Right lobe of liver (tissue), 6 donors: ENCODE measurements around the gene PAQR8. TPM values are rescaled to one million over a fixed set of nuclear protein-coding genes. Genes with fewer than 3 reads are reported as not detected.

ENCODE experiments used
- ATAC-seq, 4 donors: fragments of 200-7000 bp; cut with Tn5 transposase; one replicate each; pipeline ENCODE4 v1.9.1; 2020; ENCODE audit warnings: mild to moderate bottlenecking in 4 of 4, moderate library complexity in 4 of 4
- DNase-seq, 3 donors: peaks; one replicate each; pipeline ENCODE4 v3.0.0-alpha.2; 2020
- H3K27ac ChIP-seq, 3 donors: fragments of 200-600 bp; one replicate each; pipeline ENCODE4 v1.8.0; 2022
- H3K27me3 ChIP-seq, 2 donors: fragments of 200-600 bp; one replicate each; pipeline ENCODE4 v1.8.0; 2022
- H3K36me3 ChIP-seq, 4 donors: fragments of 200-600 bp; sonication (generic) in 1 of 4; one replicate each; pipeline versions ENCODE4 v1.5.1 to v1.8.0; 2017 to 2022; ENCODE audit warnings: control low read depth in 1 of 4
- H3K4me1 ChIP-seq, 4 donors: fragments of 200-600 bp; sonication (generic) in 1 of 4; one replicate each; pipeline versions ENCODE4 v1.5.1 to v1.8.0; 2017 to 2022; ENCODE audit warnings: control low read depth in 1 of 4
- H3K4me3 ChIP-seq, 3 donors: fragments of 200-600 bp; one replicate each; pipeline ENCODE4 v1.8.0; 2022
- H3K9me3 ChIP-seq, 4 donors: fragments of 200-600 bp; sonication (generic) in 1 of 4; one replicate each; pipeline versions ENCODE4 v1.5.1 to v1.8.0; 2017 to 2022; ENCODE audit warnings: control low read depth in 1 of 4
- POLR2A ChIP-seq: fragments of 450-650 bp; IDR thresholded peaks from one replicate; pipeline ENCODE4 v1.6.1; 2017; ENCODE audit warnings: antibody characterized with exemption, mild to moderate bottlenecking
- WGBS: methylation state at CpG from one replicate; pipeline ENCODE4 v1.1.6; 2018; ENCODE audit warnings: low coverage, low lambda C conversion rate; ENCODE audit not compliant: insufficient coverage; ENCODE audit errors: missing lambda C conversion rate; 5-methylcytosine and 5-hydroxymethylcytosine counted together
- intact Hi-C, 2 donors: fragments of 100-400 bp; cut with DNase I; formaldehyde crosslinking; loops; one replicate each; pipeline versions ENCODE4 v1.11.2 to v1.14.1; 2022
- total RNA-seq, 6 experiments: library from RNA; depleted of rRNA in 2 of 6; stranded (reverse); fragments of >200 nt in 2 of 6; fragmentation: NEBNext Ultra II Directional in 3 of 6; extraction: Animal tissue kit (Norgen Biotek cat#: 25700) in 3 of 6; gene quantifications; one replicate each; pipeline versions ENCODE4 v1.1.0 to v1.2.4, GENCODE V29; 2016 to 2023
- TF ChIP-seq, protein P1 (sequence below), 4 donors: fragments of 200-600 bp in 3 of 4; fragments of 450-650 bp in 1 of 4; IDR thresholded peaks; one replicate each; pipeline versions ENCODE4 v1.5.1 to v1.8.0; 2016 to 2022; ENCODE audit warnings: antibody characterized with exemption in 4 of 4, mild to moderate bottlenecking in 2 of 4
- donor health status: DM: no; HTN: yes; CAD: no.
- donor health status: DM: no; HTN: no; CAD: no.
- donor health status: DM: no; HTN: no; CAD: no.
- donor health status: DM: no; HTN: yes; CAD: no.
- donor health status: DM: no; HTN: yes; CAD: no.

The PAQR8 gene
- total RNA-seq, 6 experiments from 2014 or later, result 0.29 to 1.5 (median 0.77) TPM

DNA sequence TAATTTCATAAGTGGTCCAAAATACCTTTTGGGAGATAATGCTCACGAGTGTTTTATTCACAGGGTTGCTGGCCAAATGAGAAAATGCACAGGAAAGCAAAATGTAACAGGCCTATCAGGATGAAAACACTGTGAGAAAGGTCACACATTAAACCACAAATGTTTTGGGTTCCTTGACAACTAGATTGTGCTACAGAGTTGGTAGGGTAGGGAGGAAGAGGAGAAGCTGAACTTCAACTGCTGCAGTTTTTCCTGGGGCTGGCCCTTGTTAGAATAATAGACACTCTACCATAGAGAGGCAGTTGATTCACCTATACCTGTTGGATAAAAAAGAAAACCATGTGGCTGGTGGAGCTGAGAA lies 28.1 kb upstream of the PAQR8 start:
- no peak for TF ChIP-seq POLR2A
- TF ChIP-seq, protein P1, sequence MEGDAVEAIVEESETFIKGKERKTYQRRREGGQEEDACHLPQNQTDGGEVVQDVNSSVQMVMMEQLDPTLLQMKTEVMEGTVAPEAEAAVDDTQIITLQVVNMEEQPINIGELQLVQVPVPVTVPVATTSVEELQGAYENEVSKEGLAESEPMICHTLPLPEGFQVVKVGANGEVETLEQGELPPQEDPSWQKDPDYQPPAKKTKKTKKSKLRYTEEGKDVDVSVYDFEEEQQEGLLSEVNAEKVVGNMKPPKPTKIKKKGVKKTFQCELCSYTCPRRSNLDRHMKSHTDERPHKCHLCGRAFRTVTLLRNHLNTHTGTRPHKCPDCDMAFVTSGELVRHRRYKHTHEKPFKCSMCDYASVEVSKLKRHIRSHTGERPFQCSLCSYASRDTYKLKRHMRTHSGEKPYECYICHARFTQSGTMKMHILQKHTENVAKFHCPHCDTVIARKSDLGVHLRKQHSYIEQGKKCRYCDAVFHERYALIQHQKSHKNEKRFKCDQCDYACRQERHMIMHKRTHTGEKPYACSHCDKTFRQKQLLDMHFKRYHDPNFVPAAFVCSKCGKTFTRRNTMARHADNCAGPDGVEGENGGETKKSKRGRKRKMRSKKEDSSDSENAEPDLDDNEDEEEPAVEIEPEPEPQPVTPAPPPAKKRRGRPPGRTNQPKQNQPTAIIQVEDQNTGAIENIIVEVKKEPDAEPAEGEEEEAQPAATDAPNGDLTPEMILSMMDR (IDR thresholded peaks at IDR 0.05), result no peak
- DNase-seq (no peak), ATAC-seq (peak in 1 of 4 donors; percentile 38)
- WGBS, result 22% methylated on average over 1 of the region's 1 CpG
- Histone ChIP-seq H3K4me3 (no peak overlapping the region), H3K36me3 (no peaks in the 10 kb centered on the region), H3K9me3 (no peaks in the 10 kb centered on the region), H3K27me3 (no peaks in the 10 kb centered on the region), H3K4me1 (no peaks in the 10 kb centered on the region), H3K27ac (no peak overlapping the region)
- intact Hi-C loops, result no loop called here

DNA sequence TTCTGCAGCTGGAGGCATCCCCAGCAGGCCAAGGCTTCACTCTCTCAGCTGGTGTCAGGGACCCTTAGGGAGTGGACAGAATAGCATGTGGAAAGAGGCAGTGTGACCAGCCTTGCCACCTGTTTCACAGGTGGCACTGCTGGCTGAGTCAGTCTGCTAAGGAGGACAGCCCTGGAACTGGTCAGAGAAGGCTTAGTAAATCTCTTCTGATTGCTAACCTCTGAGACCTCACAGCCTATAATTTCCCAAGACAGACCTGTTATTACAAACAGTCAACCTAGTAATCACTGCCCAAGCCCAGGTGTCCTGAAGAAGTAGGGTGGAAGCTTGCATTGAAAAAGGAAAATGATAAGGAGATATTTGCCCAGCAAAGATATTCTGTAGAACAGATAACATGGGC lies 26.4 kb upstream of the PAQR8 start:
- no peak for DNase-seq

DNA sequence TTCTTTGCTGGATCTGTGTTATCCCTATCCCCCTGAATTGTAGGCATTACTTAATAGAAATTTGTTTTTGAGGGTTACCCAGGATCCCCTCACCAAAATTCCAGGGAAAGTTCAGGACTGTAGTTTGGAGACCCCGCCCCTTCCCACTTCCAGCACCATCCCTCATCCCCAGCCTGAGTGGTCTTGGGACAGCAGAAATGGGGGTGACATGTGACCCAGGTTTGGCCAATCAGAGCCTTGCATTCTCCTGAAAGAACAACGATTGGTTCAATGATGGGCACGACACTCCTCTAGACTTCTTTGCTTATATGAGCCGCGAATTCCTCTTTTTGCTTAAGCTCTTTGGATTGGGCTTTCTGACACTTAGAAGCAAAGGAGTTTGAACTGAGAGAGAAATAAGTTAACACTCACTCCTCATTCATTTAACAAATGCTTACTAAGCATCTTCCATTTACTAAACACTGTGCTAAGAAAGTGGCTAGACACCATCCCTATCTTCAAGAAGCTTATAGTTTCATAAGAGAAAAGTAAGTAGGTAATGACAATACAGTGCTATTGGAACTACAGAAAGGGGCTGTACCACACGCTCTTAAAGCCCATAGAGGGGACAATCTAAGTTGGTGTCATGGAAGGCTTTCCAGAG lies 24.9 kb upstream of the PAQR8 start:
- intact Hi-C loops, result no loop called here
- Histone ChIP-seq H3K27ac (no peak overlapping the region), H3K9me3 (no peaks in the 10 kb centered on the region), H3K4me1 (no peaks in the 10 kb centered on the region), H3K27me3 (no peaks in the 10 kb centered on the region), H3K4me3 (no peak overlapping the region), H3K36me3 (no peaks in the 10 kb centered on the region)
- TF ChIP-seq, protein P1 (IDR thresholded peaks at IDR 0.05), result no peak
- no peak for TF ChIP-seq POLR2A
- WGBS, result 91% methylated on average over 6 of the region's 6 CpGs
- ATAC-seq (no peak), DNase-seq (no peak)

More for the DNA sequence above, 26.4 kb upstream of the PAQR8 start:
- no peak for TF ChIP-seq POLR2A
- TF ChIP-seq, protein P1 (IDR thresholded peaks at IDR 0.05), result no peak
- no peak for ATAC-seq
- Histone ChIP-seq H3K27me3 (no peaks in the 10 kb centered on the region), H3K4me3 (no peak overlapping the region), H3K4me1 (no peaks in the 10 kb centered on the region), H3K27ac (no peak overlapping the region), H3K9me3 (no peaks in the 10 kb centered on the region), H3K36me3 (no peaks in the 10 kb centered on the region)
- intact Hi-C loops, result no loop called here

DNA sequence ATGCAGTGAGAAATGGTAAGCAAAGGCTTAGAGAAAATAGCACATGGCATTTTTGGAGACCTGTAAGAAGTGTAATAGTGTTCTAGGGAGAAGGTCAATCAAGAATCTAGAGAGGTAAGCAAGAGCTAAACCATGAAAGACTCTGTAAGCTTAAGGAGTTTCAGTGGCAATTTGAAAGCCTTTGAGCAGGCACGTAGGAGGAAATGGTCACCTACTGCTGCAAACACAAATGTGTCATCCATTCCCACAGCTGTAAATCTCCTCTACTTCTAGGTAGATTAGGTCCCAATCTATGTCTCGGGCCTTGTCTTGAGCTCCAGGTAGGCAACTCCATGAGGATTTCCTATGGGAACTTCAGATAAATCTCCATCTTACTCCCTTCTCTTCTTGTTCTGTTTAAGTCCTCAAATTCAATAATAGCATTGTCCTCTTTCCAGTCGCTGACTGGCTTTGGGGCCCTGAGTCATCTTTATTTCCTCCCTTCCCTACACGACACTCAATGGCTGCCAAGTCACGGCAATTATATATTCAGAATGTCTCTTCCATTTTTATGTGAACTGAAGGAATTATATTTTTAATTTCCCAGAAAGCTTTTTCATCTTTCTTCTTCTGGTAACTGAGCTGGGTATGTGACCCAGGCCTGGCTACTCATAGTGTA lies 24.2 kb upstream of the PAQR8 start:
- TF ChIP-seq, protein P1 (IDR thresholded peaks at IDR 0.05), result no peak
- TF ChIP-seq POLR2A, result no peak
- intact Hi-C loops, result no loop called here
- Histone ChIP-seq H3K27ac (no peak overlapping the region), H3K36me3 (no peaks in the 10 kb centered on the region), H3K4me1 (no peaks in the 10 kb centered on the region), H3K4me3 (no peak overlapping the region), H3K9me3 (no peaks in the 10 kb centered on the region), H3K27me3 (no peaks in the 10 kb centered on the region)
- WGBS, result 80% methylated on average over 4 of the region's 5 CpGs
- no peak for ATAC-seq
- no peak for DNase-seq

DNA sequence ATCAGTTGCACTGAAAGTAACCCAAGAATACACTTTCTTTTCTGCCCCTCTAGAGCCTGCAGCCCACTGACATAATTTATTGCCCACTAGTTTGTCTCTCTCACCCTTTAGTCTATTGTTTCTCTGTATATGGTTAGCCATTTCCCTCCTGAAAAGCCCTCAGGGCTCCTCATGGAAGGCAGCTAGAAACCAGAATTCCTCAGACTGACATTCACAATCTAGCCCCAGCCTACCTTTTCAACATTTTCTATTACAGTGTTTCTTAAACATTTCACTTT lies 21.4 kb upstream of the PAQR8 start:
- no peaks in the 10 kb centered on the region for H3K36me3 ChIP-seq
- H3K4me3 ChIP-seq, result no peak overlapping the region
- H3K4me1 ChIP-seq, result no peaks in the 10 kb centered on the region
- DNase-seq (no peak), ATAC-seq (no peak)
- H3K27me3 ChIP-seq, result no peaks in the 10 kb centered on the region
- TF ChIP-seq, protein P1 (IDR thresholded peaks at IDR 0.05), result no peak
- no peak for TF ChIP-seq POLR2A
- H3K27ac ChIP-seq, result no peak overlapping the region
- H3K9me3 ChIP-seq, result no peaks in the 10 kb centered on the region
- intact Hi-C loops, result no loop called here
